H9 (cell line): Measurements from ENCODE around the gene CNNM4. TPM values are rescaled to one million over a fixed set of nuclear protein-coding genes. Genes with fewer than 3 reads are reported as not detected.

Source experiments
- DNase-seq: peaks from one replicate; pipeline ENCODE4 v3.0.0-alpha.2; 2017
- H2AFZ ChIP-seq: one replicate; pipeline ENCODE4 v1.6.1; 2013; ENCODE audit warnings: mild to moderate bottlenecking, low read length, control low read depth, moderate library complexity
- H2AK5ac ChIP-seq: 2 replicates; pipeline ENCODE4 v1.6.1; 2013; ENCODE audit warnings: low read length, control low read depth, mixed read lengths; ENCODE audit not compliant: insufficient read length
- H2BK120ac ChIP-seq: one replicate; pipeline ENCODE4 v1.6.1; 2013; ENCODE audit warnings: low read depth, mild to moderate bottlenecking, low read length, control low read depth, inconsistent platforms; ENCODE audit not compliant: poor library complexity, severe bottlenecking
- H2BK12ac ChIP-seq: 2 replicates; pipeline ENCODE4 v1.6.1; 2013; ENCODE audit warnings: low read length, control low read depth, mixed read lengths, low read depth; ENCODE audit not compliant: insufficient read length
- H2BK15ac ChIP-seq: 2 replicates; pipeline ENCODE4 v1.6.1; 2013; ENCODE audit warnings: low read depth, low read length, control low read depth
- H2BK20ac ChIP-seq: one replicate; pipeline ENCODE4 v1.6.1; 2013; ENCODE audit warnings: low read depth, mild to moderate bottlenecking, low read length, control low read depth, inconsistent platforms; ENCODE audit not compliant: poor library complexity, severe bottlenecking
- H2BK5ac ChIP-seq: 2 replicates; pipeline ENCODE4 v1.6.1; 2013; ENCODE audit warnings: low read length, control low read depth, mixed read lengths; ENCODE audit not compliant: insufficient read length
- H3K14ac ChIP-seq: 2 replicates; pipeline ENCODE4 v1.6.1; 2013; ENCODE audit warnings: low read length, control low read depth; ENCODE audit not compliant: insufficient read depth
- H3K18ac ChIP-seq: 2 replicates; pipeline ENCODE4 v1.6.1; 2013; ENCODE audit warnings: low read depth, mild to moderate bottlenecking, mixed read lengths, low read length, control low read depth; ENCODE audit not compliant: insufficient read length
- H3K23ac ChIP-seq: 2 replicates; pipeline ENCODE4 v1.6.1; 2013; ENCODE audit warnings: low read length, control low read depth, mixed read lengths, low read depth; ENCODE audit not compliant: insufficient read length
- H3K23me2 ChIP-seq: 2 replicates; pipeline ENCODE4 v1.6.1; 2013; ENCODE audit warnings: low read depth, mild to moderate bottlenecking, mixed read lengths, low read length, control low read depth; ENCODE audit not compliant: insufficient read length, poor library complexity, severe bottlenecking
- H3K27ac ChIP-seq: 2 replicates; pipeline ENCODE4 v1.5.1; 2013; ENCODE audit warnings: low read length, control low read depth, mixed read lengths, low read depth; ENCODE audit not compliant: insufficient read length
- H3K27me3 ChIP-seq: 2 replicates; pipeline ENCODE4 v1.6.1; 2013; ENCODE audit warnings: low read length, control low read depth, inconsistent platforms; ENCODE audit not compliant: insufficient read depth
- H3K4ac ChIP-seq: 2 replicates; pipeline ENCODE4 v1.6.1; 2013; ENCODE audit warnings: low read depth, mild to moderate bottlenecking, control low read depth, inconsistent platforms, low read length, moderate library complexity
- H3K4me1 ChIP-seq: 2 replicates; pipeline ENCODE4 v1.6.1; 2013; ENCODE audit warnings: low read length, control low read depth, inconsistent platforms; ENCODE audit not compliant: insufficient read depth
- H3K4me2 ChIP-seq: 2 replicates; pipeline ENCODE4 v1.6.1; 2013; ENCODE audit warnings: low read length, control low read depth, mixed read lengths; ENCODE audit not compliant: insufficient read length, insufficient read depth
- H3K56ac ChIP-seq: 2 replicates; pipeline ENCODE4 v1.6.1; 2013; ENCODE audit warnings: low read depth, mild to moderate bottlenecking, mixed read lengths, low read length, control low read depth; ENCODE audit not compliant: insufficient read length
- H3K79me1 ChIP-seq: 2 replicates; pipeline ENCODE4 v1.6.1; 2013; ENCODE audit warnings: low read depth, mild to moderate bottlenecking, moderate library complexity, low read length, control low read depth, inconsistent platforms; ENCODE audit not compliant: insufficient read depth, poor library complexity, severe bottlenecking
- H3K79me2 ChIP-seq: 2 replicates; pipeline ENCODE4 v1.6.1; 2013; ENCODE audit warnings: low read length, control low read depth, inconsistent platforms; ENCODE audit not compliant: insufficient read depth
- H3K9ac ChIP-seq: 2 replicates; pipeline ENCODE4 v1.6.1; 2013; ENCODE audit warnings: low read length, control low read depth, mixed read lengths; ENCODE audit not compliant: insufficient read length; ENCODE audit errors: extremely low read depth
- H3K9me3 ChIP-seq: one replicate; pipeline ENCODE4 v1.6.1; 2013; ENCODE audit warnings: low read depth, low read length, inconsistent platforms; ENCODE audit not compliant: control insufficient read depth
- H3T11ph ChIP-seq: one replicate; pipeline ENCODE4 v1.6.1; 2013; ENCODE audit warnings: mild to moderate bottlenecking, low read length, control low read depth, inconsistent platforms
- H4K20me1 ChIP-seq: one replicate; pipeline ENCODE4 v1.6.1; 2013; ENCODE audit not compliant: control insufficient read depth, insufficient read length, insufficient read depth
- H4K5ac ChIP-seq: 2 replicates; pipeline ENCODE4 v1.6.1; 2013; ENCODE audit warnings: low read depth, mild to moderate bottlenecking, mixed read lengths, low read length, control low read depth; ENCODE audit not compliant: insufficient read length
- H4K8ac ChIP-seq: replicated peaks from 2 replicates; pipeline ENCODE4 v1.6.1; 2013; ENCODE audit warnings: low read length, control low read depth, mixed read lengths, low read depth; ENCODE audit not compliant: insufficient read length
- H4K91ac ChIP-seq: 2 replicates; pipeline ENCODE4 v1.6.1; 2013; ENCODE audit warnings: low read depth, mild to moderate bottlenecking, moderate library complexity, mixed read lengths, low read length, control low read depth; ENCODE audit not compliant: insufficient read length
- H3K27ac Mint-ChIP-seq, 3 experiments: 2 replicates in 2 of 3; 3 replicates in 1 of 3; pipeline ENCODE4 v1.8.0; 2020 to 2021; ENCODE audit warnings: mixed read lengths in 3 of 3, mild to moderate bottlenecking in 1 of 3, moderate library complexity in 1 of 3
- H3K27me3 Mint-ChIP-seq: 2 replicates; pipeline ENCODE4 v1.8.0; 2021; ENCODE audit warnings: low read depth, mild to moderate bottlenecking, moderate library complexity, mixed read lengths
- H3K36me3 Mint-ChIP-seq, 3 experiments: 2 replicates in 2 of 3; 3 replicates in 1 of 3; pipeline ENCODE4 v1.8.0; 2020 to 2021; ENCODE audit warnings: low read depth in 3 of 3, mixed read lengths in 3 of 3; ENCODE audit not compliant: insufficient read depth in 1 of 3
- H3K4me1 Mint-ChIP-seq, 2 experiments: 2 replicates each; pipeline ENCODE4 v1.8.0; 2020; ENCODE audit warnings: mixed read lengths in 2 of 2
- H3K4me3 Mint-ChIP-seq, 2 experiments: 2 replicates in 1 of 2; 3 replicates in 1 of 2; pipeline ENCODE4 v1.8.0; 2020 to 2021; ENCODE audit warnings: mild to moderate bottlenecking in 2 of 2, mixed read lengths in 2 of 2, moderate library complexity in 1 of 2
- H3K9me3 Mint-ChIP-seq, 2 experiments: 2 replicates in 1 of 2; 3 replicates in 1 of 2; pipeline ENCODE4 v1.8.0; 2020; ENCODE audit warnings: mild to moderate bottlenecking in 2 of 2, mixed read lengths in 2 of 2, moderate library complexity in 1 of 2
- WGBS: extraction: QIAGEN DNeasy Blood & Tissue Kit; methylation state at CpG from one replicate; pipeline ENCODE4 v1.1.7; 2013; ENCODE audit warnings: missing lambda C conversion rate, low lambda C conversion rate, mixed read lengths; ENCODE audit not compliant: insufficient read length; ENCODE audit errors: extremely low coverage; 5-methylcytosine and 5-hydroxymethylcytosine counted together
- total RNA-seq: library from RNA; stranded (reverse); gene quantifications from 2 replicates; pipeline ENCODE4 v1.2.1, GENCODE V29; 2021
- TF ChIP-seq, protein P1 (sequence below): fragments of 200-600 bp; sonication (generic); conservative IDR thresholded peaks from 3 replicates; pipeline ENCODE4 v1.8.0; 2021; ENCODE audit warnings: antibody characterized with exemption, mild to moderate bottlenecking

The CNNM4 gene
- total RNA-seq, 1 experiment from 2014 or later, result 8.5 TPM

DNA sequence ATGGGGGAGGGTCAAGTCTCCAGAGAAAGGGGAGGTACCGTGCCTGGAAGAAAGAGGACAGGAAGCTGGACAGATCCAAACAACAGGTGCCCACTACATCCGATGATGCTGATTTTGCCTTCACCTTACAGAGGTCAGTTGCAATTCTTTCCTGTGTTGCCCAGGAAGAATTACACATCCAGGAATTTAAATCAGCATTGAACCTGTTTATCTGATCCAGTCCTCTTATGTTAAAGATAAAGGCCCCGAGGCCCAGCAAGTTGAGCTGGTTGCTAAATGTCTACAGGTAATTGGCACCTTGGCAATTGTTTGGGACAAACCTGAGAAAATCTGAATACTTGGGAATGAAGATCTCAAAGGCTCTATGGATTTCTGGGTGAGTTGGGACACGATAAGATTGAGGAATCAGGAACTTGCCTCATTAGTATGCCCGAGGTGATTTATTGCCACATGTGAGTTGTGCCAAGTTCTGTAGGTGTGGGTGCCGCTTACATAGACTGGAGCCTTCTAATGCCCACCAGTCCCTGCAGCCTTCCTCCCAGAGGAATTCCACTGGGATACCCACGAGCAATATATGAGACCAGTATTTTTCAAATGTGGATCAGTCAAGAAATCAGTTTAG lies 6.9 kb upstream of the CNNM4 start:
- no peak for DNase-seq
- Histone ChIP-seq H4K20me1 (no peaks in the 10 kb centered on the region), H2BK20ac (no peak overlapping the region), H3T11ph (no peak overlapping the region), H4K8ac (no peak overlapping the region), H2BK15ac (no peak overlapping the region), H3K4me2 (no peak overlapping the region), H3K4ac (no peak overlapping the region), H3K14ac (no peak overlapping the region), H2AFZ (no peak overlapping the region), H2BK120ac (no peak overlapping the region), H3K79me1 (no peaks in the 10 kb centered on the region), H4K91ac (no peak overlapping the region), H3K23ac (no peak overlapping the region), H2BK5ac (no peak overlapping the region), H3K18ac (no peak overlapping the region), H3K27me3 (no peaks in the 10 kb centered on the region), H2BK12ac (no peak overlapping the region), H3K23me2 (no peaks in the 10 kb centered on the region), H4K5ac (no peak overlapping the region), H3K79me2 (no peaks in the 10 kb centered on the region), H2AK5ac (no peak overlapping the region), H3K9me3 (no peaks in the 10 kb centered on the region), H3K27ac (no peak overlapping the region), H3K9ac (no peak overlapping the region), H3K4me1 (no peaks in the 10 kb centered on the region), H3K56ac (no peak overlapping the region)
- Mint-ChIP-seq H3K4me3 (no peak overlapping the region), H3K27me3 (peaks cover 9% of the 10 kb centered on the region), H3K4me1 (peaks cover under 1 to 4% of the 10 kb centered on the region in 2 experiments; a peak in 3 of 4 replicates), H3K36me3 (no peaks in the 10 kb centered on the region), H3K9me3 (no peaks in the 10 kb centered on the region), H3K27ac (no peak overlapping the region)
- no CpG with 5 or more reads among the region's 7 CpGs for WGBS
- TF ChIP-seq, protein P1, sequence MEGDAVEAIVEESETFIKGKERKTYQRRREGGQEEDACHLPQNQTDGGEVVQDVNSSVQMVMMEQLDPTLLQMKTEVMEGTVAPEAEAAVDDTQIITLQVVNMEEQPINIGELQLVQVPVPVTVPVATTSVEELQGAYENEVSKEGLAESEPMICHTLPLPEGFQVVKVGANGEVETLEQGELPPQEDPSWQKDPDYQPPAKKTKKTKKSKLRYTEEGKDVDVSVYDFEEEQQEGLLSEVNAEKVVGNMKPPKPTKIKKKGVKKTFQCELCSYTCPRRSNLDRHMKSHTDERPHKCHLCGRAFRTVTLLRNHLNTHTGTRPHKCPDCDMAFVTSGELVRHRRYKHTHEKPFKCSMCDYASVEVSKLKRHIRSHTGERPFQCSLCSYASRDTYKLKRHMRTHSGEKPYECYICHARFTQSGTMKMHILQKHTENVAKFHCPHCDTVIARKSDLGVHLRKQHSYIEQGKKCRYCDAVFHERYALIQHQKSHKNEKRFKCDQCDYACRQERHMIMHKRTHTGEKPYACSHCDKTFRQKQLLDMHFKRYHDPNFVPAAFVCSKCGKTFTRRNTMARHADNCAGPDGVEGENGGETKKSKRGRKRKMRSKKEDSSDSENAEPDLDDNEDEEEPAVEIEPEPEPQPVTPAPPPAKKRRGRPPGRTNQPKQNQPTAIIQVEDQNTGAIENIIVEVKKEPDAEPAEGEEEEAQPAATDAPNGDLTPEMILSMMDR, result no peak
